Measurements from ENCODE around the gene MSANTD3.

The MSANTD3 gene

GRCh38 chr9:100466829-100467221 is 39.9 kb downstream of the MSANTD3 start:
- DNase-seq, result no peak

GRCh38 chr9:100468041-100468440 is 41.1 kb downstream of the MSANTD3 start:
- DNase-seq, result no peak

GRCh38 chr9:100472268-100472667 is 45.3 kb downstream of the MSANTD3 start:
- DNase-seq, result no peak

- DNase-seq, result peak; percentile 7
Observed at GRCh38 chr9:100472788-100473275, 45.9 kb downstream of the MSANTD3 start, which contains the start of gene TMEFF1. Gene TMEFF1 (plus strand): TSS chr9:100473149. CDS start chr9:100473545, 396 bp downstream.

- peak; percentile 32 for DNase-seq
Observed at GRCh38 chr9:100473276-100474081, 46.5 kb downstream of the MSANTD3 start.

GRCh38 chr9:100474082-100474923 is 47.4 kb downstream of the MSANTD3 start:
- no peak for DNase-seq

GRCh38 chr9:100474924-100475276 is 48.0 kb downstream of the MSANTD3 start:
- DNase-seq, result no peak

- DNase-seq, result no peak
Observed at GRCh38 chr9:100477241-100477640, 50.3 kb downstream of the MSANTD3 start.

- no peak for DNase-seq
Observed at GRCh38 chr9:100478192-100478591, 51.2 kb downstream of the MSANTD3 start.

GRCh38 chr9:100479820-100480219 is 52.9 kb downstream of the MSANTD3 start:
- no peak for DNase-seq

- no peak for DNase-seq
Observed at GRCh38 chr9:100485196-100485595, 58.3 kb downstream of the MSANTD3 start.

- no peak for DNase-seq
Observed at GRCh38 chr9:100486479-100487176, 59.7 kb downstream of the MSANTD3 start.

GRCh38 chr9:100488177-100488576 is 61.2 kb downstream of the MSANTD3 start:
- no peak for DNase-seq

- no peak for DNase-seq
Observed at GRCh38 chr9:100489836-100490235, 62.9 kb downstream of the MSANTD3 start.

- DNase-seq, result peak; percentile 19
Observed at GRCh38 chr9:100492952-100493351, 66.0 kb downstream of the MSANTD3 start.

- DNase-seq, result peak; percentile 40
Observed at GRCh38 chr9:100498592-100498991, 71.6 kb downstream of the MSANTD3 start.

- no peak for DNase-seq
Observed at GRCh38 chr9:100499460-100499859, 72.5 kb downstream of the MSANTD3 start.

- no peak for DNase-seq
Observed at GRCh38 chr9:100499866-100500265, 72.9 kb downstream of the MSANTD3 start.

All from HCEC 1CT (cell line).